Neural cell (in vitro differentiated cells): Measurements from ENCODE around the gene CAMKMT. TPM values are rescaled to one million over a fixed set of nuclear protein-coding genes. Genes with fewer than 3 reads are reported as not detected.

Experiments
- H2AFZ ChIP-seq: fragments of 200-600, 300-800 bp; sonication (generic), shearing (Covaris generic); 2 replicates; pipeline ENCODE4 v1.6.0; 2014; ENCODE audit warnings: low read depth, mild to moderate bottlenecking, antibody characterized with exemption, low read length, moderate library complexity
- H3F3A ChIP-seq: fragments of 200-600 bp; shearing (Covaris generic); 2 replicates; pipeline ENCODE4 v1.6.1; 2016; ENCODE audit warnings: mild to moderate bottlenecking, moderate library complexity, mixed read lengths, antibody characterized with exemption, low read length; ENCODE audit not compliant: insufficient read depth, poor library complexity, severe bottlenecking
- H3K27ac ChIP-seq: fragments of 200-600, 300-800 bp; sonication (generic), shearing (Covaris generic); 2 replicates; pipeline ENCODE4 v1.5.1; 2014; ENCODE audit warnings: mild to moderate bottlenecking, low read length, moderate library complexity
- H3K27me3 ChIP-seq: fragments of 300-800, 200-600 bp; sonication (generic), shearing (Covaris generic); 2 replicates; pipeline ENCODE4 v1.6.0; 2014; ENCODE audit warnings: mild to moderate bottlenecking, low read depth, low read length, moderate library complexity; ENCODE audit not compliant: insufficient read depth
- H3K36me3 ChIP-seq: fragments of 300-800, 200-600 bp; sonication (generic), shearing (Covaris generic); 2 replicates; pipeline ENCODE4 v1.5.1; 2014; ENCODE audit warnings: mild to moderate bottlenecking, antibody characterized with exemption, low read length, moderate library complexity; ENCODE audit not compliant: insufficient read depth
- H3K4me2 ChIP-seq: fragments of 300-800, 200-600 bp; sonication (generic), shearing (Covaris generic); 2 replicates; pipeline ENCODE4 v1.6.0; 2014; ENCODE audit warnings: mild to moderate bottlenecking, low read length
- H3K4me3 ChIP-seq: fragments of 300-800, 200-600 bp; sonication (generic), shearing (Covaris generic); 2 replicates; pipeline ENCODE4 v1.5.1; 2014; ENCODE audit warnings: mild to moderate bottlenecking, low read length, moderate library complexity
- H3K79me2 ChIP-seq: fragments of 200-600 bp; shearing (Covaris generic); replicated peaks from 2 replicates; pipeline ENCODE4 v1.6.0; 2014; ENCODE audit warnings: mild to moderate bottlenecking, low read length, moderate library complexity; ENCODE audit not compliant: insufficient read depth
- H3K9ac ChIP-seq: fragments of 300-800, 200-600 bp; sonication (generic), shearing (Covaris generic); 2 replicates; pipeline ENCODE4 v1.6.1; 2016; ENCODE audit warnings: mild to moderate bottlenecking, low read length, mixed read lengths
- H3K9me2 ChIP-seq: fragments of 200-600 bp; shearing (Covaris generic); 2 replicates; pipeline ENCODE4 v1.6.1; 2016; ENCODE audit warnings: mild to moderate bottlenecking, low read length, mixed read lengths; ENCODE audit not compliant: insufficient read depth
- H3K9me3 ChIP-seq: fragments of 200-600, 300-800 bp; sonication (generic), shearing (Covaris generic); 2 replicates; pipeline ENCODE4 v1.6.1; 2016; ENCODE audit warnings: mild to moderate bottlenecking, mixed run types, low read length, moderate library complexity, mixed read lengths
- H4K20me1 ChIP-seq: fragments of 200-600 bp; shearing (Covaris generic); 2 replicates; pipeline ENCODE4 v1.6.1; 2016; ENCODE audit warnings: mild to moderate bottlenecking, mixed run types; ENCODE audit not compliant: insufficient read depth
- CTCF ChIP-seq: fragments of 450-650 bp; IDR thresholded peaks from 2 replicates; pipeline ENCODE4 v1.5.1; 2014; ENCODE audit warnings: antibody characterized with exemption, mild to moderate bottlenecking, moderate library complexity; ENCODE audit not compliant: poor library complexity, severe bottlenecking
- EP300 ChIP-seq: fragments of 450-650 bp; conservative IDR thresholded peaks from 2 replicates; pipeline ENCODE4 v1.6.1; 2014; ENCODE audit warnings: antibody characterized with exemption, mild to moderate bottlenecking, moderate library complexity; ENCODE audit not compliant: poor library complexity, severe bottlenecking
- EZH2 ChIP-seq: fragments of 200-600, 300-800 bp; shearing (Covaris generic), sonication (generic); IDR thresholded peaks from 2 replicates; pipeline ENCODE4 v1.6.1; 2014; ENCODE audit warnings: antibody characterized with exemption, low read length, borderline replicate concordance, mild to moderate bottlenecking; ENCODE audit not compliant: insufficient read depth, poor library complexity, severe bottlenecking
- MXI1 ChIP-seq: fragments of 450-650 bp; conservative IDR thresholded peaks from 2 replicates; pipeline ENCODE4 v1.6.1; 2014; ENCODE audit warnings: antibody characterized with exemption, mild to moderate bottlenecking; ENCODE audit not compliant: poor library complexity, severe bottlenecking
- POLR2AphosphoS5 ChIP-seq: IDR thresholded peaks from 2 replicates; pipeline ENCODE4 v1.6.1; 2012
- RAD21 ChIP-seq: fragments of 450-650 bp; conservative IDR thresholded peaks from 2 replicates; pipeline ENCODE4 v1.6.1; 2014; ENCODE audit warnings: antibody characterized with exemption, mild to moderate bottlenecking, moderate library complexity
- REST ChIP-seq: IDR thresholded peaks from 2 replicates; pipeline ENCODE4 v1.6.1; 2012; ENCODE audit warnings: borderline replicate concordance
- SMC3 ChIP-seq: fragments of 450-650 bp; conservative IDR thresholded peaks from 2 replicates; pipeline ENCODE4 v1.6.1; 2014; ENCODE audit warnings: antibody characterized with exemption, mild to moderate bottlenecking, moderate library complexity; ENCODE audit not compliant: poor library complexity
- TAF1 ChIP-seq: IDR thresholded peaks from 2 replicates; pipeline ENCODE4 v1.6.1; 2012; ENCODE audit warnings: low read depth
- polyA plus RNA-seq: library from polyadenylated mRNA; depleted of rRNA; stranded (reverse); fragments of >200 nt; gene quantifications from 2 replicates; pipeline ENCODE4 v1.2.3, GENCODE V29; 2014

The CAMKMT gene
- polyA plus RNA-seq, 1 donor from 2014 or later, result 5.1 TPM

- Histone ChIP-seq H3K9me2 (no peaks in the 10 kb centered on the region), H4K20me1 (peaks cover 3% of the 10 kb centered on the region), H3K4me3 (no peak overlapping the region), H3K9me3 (no peaks in the 10 kb centered on the region), H3K27me3 (no peaks in the 10 kb centered on the region), H2AFZ (no peak overlapping the region), H3K36me3 (no peaks in the 10 kb centered on the region), H3F3A (no peaks in the 10 kb centered on the region), H3K27ac (no peak overlapping the region), H3K9ac (no peak overlapping the region), H3K4me2 (no peak overlapping the region), H3K79me2 (no peaks in the 10 kb centered on the region)
- TF ChIP-seq MXI1 (no peak), CTCF (no peak), EP300 (no peak), SMC3 (no peak), EZH2 (no peak), REST (no peak), POLR2AphosphoS5 (no peak), TAF1 (no peak), RAD21 (no peak)
Measured at GRCh38 chr2:44651974-44652373, 290.2 kb downstream of the CAMKMT start.

GRCh38 chr2:44652701-44653100 is 291.0 kb downstream of the CAMKMT start:
- H3F3A ChIP-seq, result no peaks in the 10 kb centered on the region
- no peaks in the 10 kb centered on the region for H3K9me3 ChIP-seq
- no peaks in the 10 kb centered on the region for H3K36me3 ChIP-seq
- H3K27me3 ChIP-seq, result no peaks in the 10 kb centered on the region
- no peaks in the 10 kb centered on the region for H3K9me2 ChIP-seq
- H3K4me3 ChIP-seq, result no peak overlapping the region
- no peak overlapping the region for H3K27ac ChIP-seq
- H2AFZ ChIP-seq, result no peak overlapping the region
- peaks cover 3% of the 10 kb centered on the region for H4K20me1 ChIP-seq
- no peak overlapping the region for H3K9ac ChIP-seq
- no peak overlapping the region for H3K4me2 ChIP-seq
- no peaks in the 10 kb centered on the region for H3K79me2 ChIP-seq
- TF ChIP-seq EZH2 (no peak), CTCF (no peak), RAD21 (no peak), TAF1 (no peak), SMC3 (no peak)
